GM18526 (cell line): Measurements from ENCODE around the gene PCIF1.

Experiments
- POLR2A ChIP-seq: IDR thresholded peaks from 3 replicates; pipeline ENCODE4 v1.6.1; 2011; ENCODE audit not compliant: insufficient read length; ENCODE audit errors: extremely low read depth

The PCIF1 gene

GRCh38 chr20:45965169-45966002 lies 30.9 kb downstream of the PCIF1 start:
- TF ChIP-seq POLR2A: no peak

- TF ChIP-seq POLR2A: no peak
Observed at GRCh38 chr20:45967551-45968080, 33.1 kb downstream of the PCIF1 start.

GRCh38 chr20:45968081-45968671 lies 33.7 kb downstream of the PCIF1 start:
- TF ChIP-seq POLR2A: no peak

GRCh38 chr20:45968801-45969711 lies 34.6 kb downstream of the PCIF1 start:
- TF ChIP-seq POLR2A: no peak

- TF ChIP-seq POLR2A: no peak
Observed at GRCh38 chr20:45969712-45970634, 35.5 kb downstream of the PCIF1 start.

GRCh38 chr20:45970646-45971424 lies 36.4 kb downstream of the PCIF1 start:
- TF ChIP-seq POLR2A: no peak

GRCh38 chr20:45971425-45971674 lies 36.9 kb downstream of the PCIF1 start:
- TF ChIP-seq POLR2A: no peak

GRCh38 chr20:45971675-45972499 lies 37.4 kb downstream of the PCIF1 start, which contains the start of gene ZNF335:
ZNF335 (minus strand) TSS chr20:45972203; CDS start chr20:45971410, 793 bp downstream.
- TF ChIP-seq POLR2A: peak; percentile 68

GRCh38 chr20:45972500-45973183 lies 38.2 kb downstream of the PCIF1 start:
- peak; percentile 55 for TF ChIP-seq POLR2A

GRCh38 chr20:45974896-45975565 lies 40.5 kb downstream of the PCIF1 start:
- TF ChIP-seq POLR2A: no peak

- no peak for TF ChIP-seq POLR2A
Observed at GRCh38 chr20:45975686-45976085, 41.2 kb downstream of the PCIF1 start.

- no peak for TF ChIP-seq POLR2A
Observed at GRCh38 chr20:45976086-45976485, 41.6 kb downstream of the PCIF1 start.
